GM23338 (cell line): Measurements from ENCODE around the gene ZNF800. TPM values are rescaled to one million over a fixed set of nuclear protein-coding genes. Genes with fewer than 3 reads are reported as not detected.

Experiments
- ATAC-seq: fragments of 200-7000 bp; cut with Tn5 transposase; 3 replicates; pipeline ENCODE4 v1.9.1; 2020
- DNase-seq: peaks from one replicate; pipeline ENCODE4 v3.0.0-alpha.2; 2015; ENCODE audit warnings: low spot score
- H2AFZ ChIP-seq: fragments of 200-600 bp; sonication (generic); 2 replicates; pipeline ENCODE4 v1.8.0; 2016; ENCODE audit warnings: antibody characterized with exemption, mild to moderate bottlenecking, moderate library complexity
- H3F3A ChIP-seq: fragments of 200-600 bp; sonication (generic); replicated peaks from 2 replicates; pipeline ENCODE4 v1.8.0; 2017; ENCODE audit warnings: antibody characterized with exemption, mixed run types, low read depth
- H3K27ac ChIP-seq: fragments of 200-600 bp; sonication (generic); 2 replicates; pipeline ENCODE4 v1.6.1; 2016; ENCODE audit warnings: low read depth
- H3K27me3 ChIP-seq: fragments of 200-600 bp; sonication (generic); 2 replicates; pipeline ENCODE4 v1.8.0; 2016; ENCODE audit warnings: mild to moderate bottlenecking, mixed run types, moderate library complexity; ENCODE audit not compliant: insufficient read depth
- H3K36me3 ChIP-seq: fragments of 200-600 bp; sonication (generic); 2 replicates; pipeline ENCODE4 v1.8.0; 2016; ENCODE audit warnings: mild to moderate bottlenecking; ENCODE audit not compliant: insufficient read depth
- H3K4me1 ChIP-seq: fragments of 200-600 bp; sonication (generic); 2 replicates; pipeline ENCODE4 v1.8.0; 2016; ENCODE audit warnings: mild to moderate bottlenecking, moderate library complexity; ENCODE audit not compliant: insufficient read depth
- H3K4me2 ChIP-seq: fragments of 200-600 bp; sonication (generic); 2 replicates; pipeline ENCODE4 v1.7.1; 2017; ENCODE audit warnings: mixed run types
- H3K4me3 ChIP-seq: fragments of 200-600 bp; sonication (generic); 2 replicates; pipeline ENCODE4 v1.6.1; 2016; ENCODE audit warnings: mixed run types
- H3K79me2 ChIP-seq: fragments of 200-600 bp; sonication (generic); replicated peaks from 2 replicates; pipeline ENCODE4 v1.8.0; 2017; ENCODE audit warnings: mild to moderate bottlenecking; ENCODE audit not compliant: insufficient read depth
- H3K9me2 ChIP-seq: fragments of 200-600 bp; sonication (generic); 2 replicates; pipeline ENCODE4 v1.8.0; 2017; ENCODE audit not compliant: insufficient read depth
- H4K20me1 ChIP-seq: fragments of 200-600 bp; sonication (generic); replicated peaks from 2 replicates; pipeline ENCODE4 v1.8.0; 2017; ENCODE audit warnings: mild to moderate bottlenecking; ENCODE audit not compliant: insufficient read depth
- H3K27ac Mint-ChIP-seq: 2 replicates; pipeline ENCODE4 v1.8.0; 2020; ENCODE audit warnings: inconsistent platforms, mild to moderate bottlenecking, moderate library complexity, mixed read lengths
- H3K27me3 Mint-ChIP-seq: 3 replicates; pipeline ENCODE4 v1.8.0; 2022; ENCODE audit warnings: low read depth, mild to moderate bottlenecking, moderate library complexity, mixed read lengths, inconsistent platforms; ENCODE audit not compliant: insufficient read depth, poor library complexity
- H3K36me3 Mint-ChIP-seq: 3 replicates; pipeline ENCODE4 v1.8.0; 2021; ENCODE audit warnings: low read depth, mild to moderate bottlenecking, inconsistent platforms, moderate library complexity, mixed read lengths
- H3K4me1 Mint-ChIP-seq: 3 replicates; pipeline ENCODE4 v1.8.0; 2020; ENCODE audit warnings: mild to moderate bottlenecking, inconsistent platforms, mixed read lengths
- H3K4me3 Mint-ChIP-seq: 3 replicates; pipeline ENCODE4 v1.8.0; 2021; ENCODE audit warnings: moderate library complexity, mild to moderate bottlenecking, inconsistent platforms, mixed read lengths
- H3K9me3 Mint-ChIP-seq: 3 replicates; pipeline ENCODE4 v1.8.0; 2020; ENCODE audit warnings: moderate library complexity, mild to moderate bottlenecking, inconsistent platforms, mixed read lengths
- CREB1 ChIP-seq: fragments of 250-450 bp; sonication (Bioruptor Pico); IDR thresholded peaks from 2 replicates; pipeline ENCODE4 v1.5.0; 2020; ENCODE audit warnings: low read depth, mild to moderate bottlenecking, moderate library complexity
- EZH2phosphoT487 ChIP-seq: fragments of 200-600 bp; sonication (generic); IDR thresholded peaks from one replicate; pipeline ENCODE4 v1.8.1; 2018; ENCODE audit warnings: antibody characterized with exemption; ENCODE audit not compliant: unreplicated experiment
- JUNB ChIP-seq: IDR thresholded peaks from one replicate; pipeline ENCODE4 v1.6.1; 2016; ENCODE audit warnings: antibody characterized with exemption; ENCODE audit not compliant: unreplicated experiment
- NANOG ChIP-seq: IDR thresholded peaks from 2 replicates; pipeline ENCODE4 v1.6.1; 2016; ENCODE audit warnings: antibody characterized with exemption, borderline replicate concordance
- POLR2AphosphoS5 ChIP-seq: IDR thresholded peaks from 2 replicates; pipeline ENCODE4 v1.6.1; 2016; ENCODE audit warnings: antibody characterized with exemption, low read depth
- REST ChIP-seq: IDR thresholded peaks from one replicate; pipeline ENCODE4 v1.6.1; 2018; ENCODE audit warnings: antibody characterized with exemption; ENCODE audit not compliant: unreplicated experiment
- STAT1 ChIP-seq: IDR thresholded peaks from one replicate; pipeline ENCODE4 v1.6.1; 2016; ENCODE audit warnings: antibody characterized with exemption; ENCODE audit not compliant: unreplicated experiment
- ZNF114 ChIP-seq: fragments of 250-450 bp; sonication (Bioruptor Pico); IDR thresholded peaks from 2 replicates; pipeline ENCODE4 v1.5.0; 2020; ENCODE audit warnings: mild to moderate bottlenecking, moderate library complexity
- polyA plus RNA-seq: library from polyadenylated mRNA; unstranded; fragments of >200 nt; fragmentation: Nextera tagmentation; extraction: Ambion mirVana; gene quantifications from 2 replicates; pipeline ENCODE4 v1.2.1, GENCODE V29; 2016
- total RNA-seq: library from RNA; depleted of rRNA; stranded (reverse); fragments of >200 nt; shearing (Covaris generic); gene quantifications from 2 replicates; pipeline ENCODE4 v1.2.3, GENCODE V29; 2014

ZNF800 gene
- total and polyA plus RNA-seq, 2 experiments from 2014 or later, result 5.4 to 8.3 TPM

DNA sequence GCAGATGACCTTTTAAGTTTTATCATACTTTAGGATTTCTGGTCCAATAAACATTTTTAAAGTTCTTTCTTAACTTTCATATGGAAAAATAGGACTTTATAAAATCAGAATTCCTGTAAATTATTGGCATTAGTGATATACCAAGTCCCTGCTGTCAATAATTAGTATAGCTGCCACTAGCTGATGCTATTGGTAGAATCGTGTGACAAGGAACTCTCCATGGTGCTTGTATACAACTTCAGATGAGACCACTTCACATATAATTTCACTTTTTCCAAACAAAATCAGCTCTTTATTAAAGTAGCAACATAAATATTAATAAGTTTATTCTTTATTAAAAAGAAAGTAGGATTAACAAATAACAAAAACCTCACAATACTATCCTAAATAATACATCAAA, 49.9 kb downstream of the ZNF800 start:
- H4K20me1 ChIP-seq, result no peaks in the 10 kb centered on the region
- no peak overlapping the region for H3K27ac Mint-ChIP-seq
- no peaks in the 10 kb centered on the region for H3K36me3 ChIP-seq
- H3K27me3 Mint-ChIP-seq, result peaks cover 16% of the 10 kb centered on the region
- H3K9me3 Mint-ChIP-seq, result no peaks in the 10 kb centered on the region; the same call in 2 of the 3 replicates
- no peak for ATAC-seq
- H3K9me2 ChIP-seq, result no peaks in the 10 kb centered on the region
- DNase-seq, result no peak
- no peaks in the 10 kb centered on the region for H3K79me2 ChIP-seq
- H3K4me1 ChIP-seq, result no peaks in the 10 kb centered on the region
- H3F3A ChIP-seq, result no peaks in the 10 kb centered on the region
- H3K4me3 Mint-ChIP-seq, result no peak overlapping the region
- no peak overlapping the region for H2AFZ ChIP-seq
- H3K27ac ChIP-seq, result no peak overlapping the region
- TF ChIP-seq REST (peak; percentile 58), STAT1 (no peak)
- peaks cover 26% of the 10 kb centered on the region for H3K27me3 ChIP-seq
- no peaks in the 10 kb centered on the region; the same call in 2 of the 3 replicates for H3K4me1 Mint-ChIP-seq
- H3K4me2 ChIP-seq, result no peak overlapping the region
- no peaks in the 10 kb centered on the region for H3K36me3 Mint-ChIP-seq
- no peak overlapping the region for H3K4me3 ChIP-seq

- H3K4me3 Mint-ChIP-seq, result no peak overlapping the region
Measured at GRCh38 chr7:127338122-127338521, 54.4 kb downstream of the ZNF800 start.

GRCh38 chr7:127337581-127337980, 54.9 kb downstream of the ZNF800 start:
- ATAC-seq (no peak), DNase-seq (no peak)
- Histone ChIP-seq H3K79me2 (no peaks in the 10 kb centered on the region), H3K27ac (no peak overlapping the region), H3K27me3 (no peaks in the 10 kb centered on the region), H4K20me1 (no peaks in the 10 kb centered on the region), H3K4me2 (no peak overlapping the region), H3K4me3 (no peak overlapping the region), H3K36me3 (no peaks in the 10 kb centered on the region), H2AFZ (no peak overlapping the region), H3F3A (no peaks in the 10 kb centered on the region), H3K9me2 (no peaks in the 10 kb centered on the region), H3K4me1 (no peaks in the 10 kb centered on the region)
- no peak overlapping the region for H3K4me3 Mint-ChIP-seq
- H3K27me3 Mint-ChIP-seq, result no peaks in the 10 kb centered on the region
- H3K36me3 Mint-ChIP-seq, result no peaks in the 10 kb centered on the region
- no peaks in the 10 kb centered on the region for H3K9me3 Mint-ChIP-seq
- H3K4me1 Mint-ChIP-seq, result no peaks in the 10 kb centered on the region
- H3K27ac Mint-ChIP-seq, result no peak overlapping the region
- TF ChIP-seq ZNF114 (CRISPR knock-in tag), result no peak
- TF ChIP-seq STAT1, result no peak
- TF ChIP-seq JUNB, result no peak
- TF ChIP-seq POLR2AphosphoS5, result no peak
- no peak for TF ChIP-seq EZH2phosphoT487
- TF ChIP-seq CREB1, result no peak
- TF ChIP-seq NANOG, result no peak

More at GRCh38 chr7:127338122-127338521, 54.4 kb downstream of the ZNF800 start:
- Histone ChIP-seq H3K4me2 (no peak overlapping the region), H3K36me3 (no peaks in the 10 kb centered on the region), H3K4me3 (no peak overlapping the region), H3K9me2 (no peaks in the 10 kb centered on the region), H3K27me3 (no peaks in the 10 kb centered on the region), H3K4me1 (no peaks in the 10 kb centered on the region), H3K79me2 (no peaks in the 10 kb centered on the region), H3F3A (no peaks in the 10 kb centered on the region), H4K20me1 (no peaks in the 10 kb centered on the region), H2AFZ (no peak overlapping the region), H3K27ac (no peak overlapping the region)
- Mint-ChIP-seq H3K27ac (no peak overlapping the region), H3K4me1 (no peaks in the 10 kb centered on the region), H3K9me3 (no peaks in the 10 kb centered on the region; the same call in 2 of the 3 replicates), H3K27me3 (no peaks in the 10 kb centered on the region), H3K36me3 (no peaks in the 10 kb centered on the region)
- no peak for ATAC-seq
- TF ChIP-seq ZNF114 (CRISPR knock-in tag) (no peak), POLR2AphosphoS5 (no peak), JUNB (no peak)
- DNase-seq, result no peak
